ENCODE measurements around the gene ZNF771. TPM values are rescaled to one million over a fixed set of nuclear protein-coding genes. Genes with fewer than 3 reads are reported as not detected.

Gene ZNF771
- total RNA-seq, 1 donor from 2014 or later, result 33.6 TPM

DNA sequence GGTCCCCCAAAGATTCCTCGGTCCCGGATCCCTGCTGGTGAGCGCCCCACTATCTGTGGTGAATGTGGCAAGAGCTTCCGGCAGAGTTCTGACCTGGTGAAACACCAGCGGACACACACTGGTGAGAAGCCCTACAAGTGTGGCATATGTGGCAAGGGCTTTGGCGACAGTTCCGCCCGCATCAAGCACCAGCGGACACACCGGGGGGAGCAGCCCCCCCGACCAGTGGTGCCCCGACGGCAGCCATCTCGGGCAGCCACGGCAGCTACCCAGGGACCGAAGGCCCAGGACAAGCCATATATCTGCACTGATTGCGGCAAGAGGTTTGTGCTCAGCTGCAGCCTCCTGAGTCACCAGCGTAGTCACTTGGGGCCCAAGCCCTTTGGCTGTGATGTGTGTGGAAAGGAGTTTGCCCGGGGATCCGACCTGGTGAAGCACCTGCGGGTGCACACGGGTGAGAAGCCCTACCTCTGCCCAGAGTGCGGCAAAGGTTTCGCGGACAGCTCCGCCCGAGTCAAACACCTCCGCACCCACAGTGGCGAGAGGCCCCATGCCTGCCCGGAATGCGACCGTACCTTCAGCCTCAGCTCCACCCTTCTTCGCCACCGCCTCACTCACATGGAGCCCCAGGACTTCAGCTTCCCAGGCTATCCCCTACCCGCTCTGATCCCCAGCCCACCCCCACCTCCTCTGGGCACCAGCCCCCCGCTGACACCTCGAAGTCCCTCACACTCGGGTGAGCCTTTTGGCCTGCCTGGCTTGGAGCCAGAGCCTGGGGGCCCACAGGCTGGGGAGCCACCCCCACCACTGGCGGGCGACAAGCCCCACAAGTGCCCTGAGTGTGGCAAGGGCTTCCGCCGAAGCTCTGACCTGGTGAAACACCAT, 9.4 kb upstream of the ZNF771 start:
- no peak for DNase-seq (ENCODE audit: low read depth)

- no peak for DNase-seq (ENCODE audit: low read depth)
These were observed 8.6 kb upstream of the ZNF771 start for GRCh38 chr16:30398661-30399434.

GRCh38 chr16:30399435-30400186, 7.8 kb upstream of the ZNF771 start:
- no peak for DNase-seq (ENCODE audit: low read depth)

DNA sequence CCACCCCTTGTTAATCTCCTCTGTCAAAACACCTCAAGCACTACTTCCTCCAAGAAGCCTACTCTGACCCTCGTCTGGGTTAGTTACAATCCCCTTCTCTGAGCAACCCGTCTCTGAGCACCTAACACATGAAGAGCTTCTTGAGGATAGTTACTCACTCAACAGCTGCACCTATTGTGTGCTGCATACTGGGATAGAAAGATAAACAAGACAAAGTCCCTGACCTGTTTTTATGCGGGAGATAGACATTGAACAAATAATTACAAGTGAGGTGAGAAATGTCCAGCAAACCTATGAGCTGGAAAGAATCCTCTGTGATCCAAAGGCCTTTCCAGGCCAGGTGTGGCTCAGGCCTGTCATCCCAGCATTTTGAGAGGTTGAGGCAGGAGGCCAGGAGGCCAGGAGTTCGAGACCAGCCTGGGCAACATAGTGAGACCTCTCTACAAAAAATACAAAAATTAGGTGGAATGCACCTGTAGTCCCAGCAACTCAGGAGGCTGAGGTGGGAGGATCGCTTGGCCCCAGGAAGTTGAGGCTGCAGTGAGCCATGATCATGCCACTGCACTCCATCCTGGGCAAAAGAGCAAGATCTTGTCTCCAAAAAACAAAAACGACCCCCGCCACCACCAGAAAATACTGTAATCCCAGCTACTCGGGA, 5.5 kb upstream of the ZNF771 start:
- DNase-seq (ENCODE audit: low read depth), result no peak

DNA sequence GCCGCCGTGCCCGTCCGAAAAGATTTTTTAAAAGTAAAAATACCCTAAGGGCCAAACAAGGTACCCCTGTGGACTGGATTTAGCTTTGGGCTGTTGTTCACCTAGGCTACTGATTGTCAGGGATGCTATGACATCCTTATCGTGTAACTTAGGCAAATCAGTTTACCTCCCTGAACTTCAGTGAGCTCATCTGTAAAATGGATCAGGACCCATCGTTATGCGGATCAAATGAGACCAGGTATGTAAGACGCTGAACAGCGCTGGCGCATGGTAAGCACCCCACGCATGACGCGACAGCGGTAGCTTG, 658 bp upstream of the ZNF771 start:
- DNase-seq (ENCODE audit: low read depth), result no peak

DNA sequence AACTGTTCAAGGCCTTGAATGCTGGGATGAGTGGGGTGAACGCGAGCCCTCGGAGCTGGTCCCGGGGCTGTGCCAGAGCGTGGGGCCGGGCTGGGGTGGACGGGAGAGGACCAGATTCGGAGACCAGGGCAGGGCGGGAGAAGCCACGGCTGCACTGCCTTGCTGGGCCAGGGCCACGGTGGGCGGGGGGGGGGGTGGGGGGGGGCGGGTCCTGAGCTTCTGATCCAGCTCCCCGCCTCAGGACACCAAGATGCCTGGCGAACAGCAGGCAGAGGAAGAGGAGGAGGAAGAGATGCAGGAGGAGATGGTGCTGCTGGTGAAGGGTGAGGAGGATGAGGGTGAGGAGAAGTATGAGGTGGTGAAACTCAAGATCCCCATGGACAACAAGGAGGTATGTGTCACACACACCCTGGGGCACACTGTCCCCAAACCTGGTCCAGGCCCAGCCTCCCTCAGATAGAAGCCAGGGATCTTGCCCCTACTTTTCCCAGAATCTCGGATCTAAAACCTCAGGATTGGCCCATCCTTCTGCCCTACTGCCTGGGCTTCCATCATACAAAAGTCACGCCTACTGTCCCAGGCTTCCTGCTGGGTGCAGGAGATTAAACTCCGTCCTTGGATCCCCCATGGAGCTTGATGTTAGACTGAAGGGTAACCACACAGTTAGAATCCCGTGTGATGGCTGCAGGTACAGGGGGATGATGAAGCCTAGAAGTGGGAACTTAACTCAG, 563 bp downstream of the ZNF771 start:
- no peak for DNase-seq (ENCODE audit: low read depth)

GRCh38 chr16:30409125-30410060, 2.0 kb downstream of the ZNF771 start:
- peak; percentile 92 for DNase-seq (ENCODE audit: low read depth)

- no peak for DNase-seq (ENCODE audit: low read depth)
These were observed 5.9 kb downstream of the ZNF771 start for GRCh38 chr16:30413112-30413806.

DNA sequence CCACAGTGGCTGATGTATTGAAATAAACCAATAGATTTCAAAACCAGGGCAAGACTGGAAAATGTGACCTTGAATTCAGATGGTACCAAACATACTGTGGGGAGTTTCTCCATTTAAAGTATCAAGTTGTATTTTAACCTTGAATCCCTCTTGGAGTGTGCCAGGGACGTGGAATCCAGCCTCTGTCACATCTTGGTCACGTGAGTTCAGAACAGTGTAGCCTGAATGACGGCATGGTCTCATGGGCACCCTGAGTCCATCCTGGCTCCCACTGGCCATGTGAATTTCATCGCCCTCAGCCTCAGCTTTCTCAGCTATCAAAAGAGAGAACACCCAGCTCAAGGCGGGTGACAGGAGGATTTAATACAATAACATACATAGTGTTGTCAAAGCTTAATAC, 6.8 kb downstream of the ZNF771 start:
- DNase-seq (ENCODE audit: low read depth), result no peak

- no peak for DNase-seq (ENCODE audit: low read depth)
These were observed 8.7 kb downstream of the ZNF771 start for GRCh38 chr16:30416047-30416603.

- no peak for DNase-seq (ENCODE audit: low read depth)
These were observed 9.5 kb downstream of the ZNF771 start for GRCh38 chr16:30416624-30417528.

- peak; percentile 60 for DNase-seq (ENCODE audit: low read depth)
These were observed 10.3 kb downstream of the ZNF771 start for GRCh38 chr16:30417529-30418349.

DNA sequence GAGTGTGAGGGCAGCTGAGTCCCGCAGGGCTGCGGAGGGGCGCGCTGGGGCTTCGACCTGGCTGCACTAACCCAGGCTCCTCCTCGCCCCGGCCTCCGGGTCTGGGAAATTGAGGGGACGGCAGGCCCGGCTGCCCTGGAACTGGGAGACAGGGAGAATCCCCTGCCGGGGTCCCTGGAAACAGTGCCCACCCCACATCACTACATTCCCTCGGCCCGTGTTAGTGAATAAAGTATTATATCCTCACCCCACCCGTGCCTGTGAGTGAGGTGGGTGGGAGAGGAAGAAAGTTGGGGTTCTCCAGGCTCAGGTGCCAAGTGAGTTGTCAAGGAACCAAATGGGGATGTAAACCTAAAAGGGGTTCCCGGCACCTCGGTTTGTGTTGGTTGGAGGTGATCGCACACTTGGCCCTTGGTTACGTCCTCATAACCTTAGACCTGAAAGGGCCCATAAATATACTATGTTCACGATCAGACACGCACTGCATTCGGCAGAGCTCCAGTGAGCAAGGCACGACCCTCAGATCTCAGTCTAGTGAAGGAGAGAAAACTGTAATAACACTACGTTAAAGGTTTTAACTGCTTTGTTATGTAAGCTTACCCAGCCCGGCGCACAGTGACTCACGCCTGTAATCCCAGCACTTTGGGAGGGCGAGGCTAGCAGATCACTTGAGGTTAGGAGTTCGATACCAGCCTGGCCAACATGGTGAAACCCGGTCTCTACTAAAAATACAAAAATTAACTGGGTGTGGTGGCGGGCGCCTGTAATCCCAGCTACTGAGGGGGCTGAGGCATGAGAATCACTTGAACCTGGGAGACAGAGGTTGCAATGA, 11.2 kb downstream of the ZNF771 start:
- DNase-seq (ENCODE audit: low read depth), result no peak

- no peak for DNase-seq (ENCODE audit: low read depth)
These were observed 13.6 kb downstream of the ZNF771 start for GRCh38 chr16:30421010-30421409.

GRCh38 chr16:30428055-30428454, 20.6 kb downstream of the ZNF771 start:
- DNase-seq (ENCODE audit: low read depth), result no peak

DNA sequence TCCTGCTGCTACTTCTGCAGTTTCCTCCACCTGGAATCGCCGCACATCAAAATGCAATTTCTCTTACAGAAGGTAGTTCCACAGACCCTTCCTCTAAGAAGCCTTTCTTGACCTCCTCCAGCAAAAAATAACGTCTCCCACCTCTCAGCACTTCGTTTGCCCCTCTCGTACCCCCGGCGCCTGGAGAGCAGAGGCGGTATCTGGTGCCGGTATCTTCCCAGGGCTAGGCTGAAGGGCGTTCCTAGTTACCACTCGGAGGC, 21.9 kb downstream of the ZNF771 start:
- DNase-seq (ENCODE audit: low read depth), result no peak

Data from myocyte (in vitro differentiated cells).